SK-N-SH (cell line): ENCODE results near the gene C1D. TPM values are rescaled to one million over a fixed set of nuclear protein-coding genes. Genes with fewer than 3 reads are reported as not detected.

Source experiments
- ELF1 ChIP-seq: IDR thresholded peaks from 2 replicates; pipeline ENCODE4 v1.4.0; 2012
- EP300 ChIP-seq, 2 experiments: IDR thresholded peaks; 2 replicates each; pipeline versions ENCODE4 v1.4.0 to v1.6.1; 2012; ENCODE audit warnings: borderline replicate concordance in 1 of 2, low read depth in 1 of 2, low read length in 1 of 2
- FOSL2 ChIP-seq: IDR thresholded peaks from 2 replicates; pipeline ENCODE4 v1.4.0; 2012; ENCODE audit warnings: low read depth, mild to moderate bottlenecking, moderate library complexity, borderline replicate concordance
- GABPA ChIP-seq: IDR thresholded peaks from 2 replicates; pipeline ENCODE4 v1.4.0; 2012; ENCODE audit warnings: low read depth, mild to moderate bottlenecking
- GATA2 ChIP-seq: sonication (generic); formaldehyde crosslinking; IDR thresholded peaks from 2 replicates; pipeline ENCODE4 v1.5.0; 2020; ENCODE audit warnings: mild to moderate bottlenecking, missing genetic modification reagents
- IRF3 ChIP-seq: fragments of 150-350 bp; IDR thresholded peaks from 2 replicates; pipeline ENCODE4 v1.6.1; 2016; ENCODE audit warnings: mild to moderate bottlenecking, low read depth, low read length
- MXI1 ChIP-seq: IDR thresholded peaks from 2 replicates; pipeline ENCODE4 v1.6.1; 2012; ENCODE audit warnings: mild to moderate bottlenecking, low read depth, low read length, improper control_type of control experiment
- POLR2AphosphoS5 ChIP-seq: IDR thresholded peaks from 2 replicates; pipeline ENCODE4 v1.6.1; 2012; ENCODE audit warnings: low read depth, low read length
- RAD21 ChIP-seq: IDR thresholded peaks from 2 replicates; pipeline ENCODE4 v1.6.1; 2012; ENCODE audit warnings: mild to moderate bottlenecking, low read length
- RCOR1 ChIP-seq: fragments of 150-350 bp; IDR thresholded peaks from 2 replicates; pipeline ENCODE4 v1.6.1; 2017; ENCODE audit warnings: antibody characterized with exemption, low read length
- REST ChIP-seq: IDR thresholded peaks from 2 replicates; pipeline ENCODE4 v1.6.1; 2012; ENCODE audit warnings: mild to moderate bottlenecking, low read depth, low read length, moderate library complexity
- RFX5 ChIP-seq: IDR thresholded peaks from 2 replicates; pipeline ENCODE4 v1.6.1; 2012; ENCODE audit warnings: mild to moderate bottlenecking, improper control_type of control experiment, low read length
- RXRA ChIP-seq: IDR thresholded peaks from 2 replicates; pipeline ENCODE4 v1.4.0; 2012; ENCODE audit warnings: low read depth, mild to moderate bottlenecking, borderline replicate concordance
- SIN3A ChIP-seq: IDR thresholded peaks from 2 replicates; pipeline ENCODE4 v1.6.1; 2012; ENCODE audit warnings: low read depth, mild to moderate bottlenecking, low read length, moderate library complexity, borderline replicate concordance
- TAF1 ChIP-seq: IDR thresholded peaks from 2 replicates; pipeline ENCODE4 v1.6.1; 2012; ENCODE audit warnings: low read depth, mild to moderate bottlenecking, low read length, moderate library complexity, borderline replicate concordance
- TEAD4 ChIP-seq: IDR thresholded peaks from 2 replicates; pipeline ENCODE4 v1.4.0; 2012; ENCODE audit warnings: mild to moderate bottlenecking, borderline replicate concordance; ENCODE audit not compliant: insufficient read depth
- USF2 ChIP-seq: fragments of 150-350 bp; IDR thresholded peaks from 2 replicates; pipeline ENCODE4 v1.6.1; 2017; ENCODE audit warnings: antibody characterized with exemption, low read length, low read depth, borderline replicate concordance
- YY1 ChIP-seq: IDR thresholded peaks from 2 replicates; pipeline ENCODE4 v1.4.0; 2012; ENCODE audit warnings: low read depth, mild to moderate bottlenecking
- polyA plus RNA-seq, 3 experiments: library from polyadenylated mRNA; depleted of rRNA; stranded (reverse); fragments of >200 nt; gene quantifications; 2 replicates each; pipeline ENCODE4 v1.2.3, GENCODE V29; 2012

Gene C1D
- polyA plus RNA-seq, 1 of the 3 experiments (the other 2 are of a cell fraction) = 45.9 TPM

GRCh38 chr2:68046642-68047240, 16.1 kb downstream of the C1D start (continued):
- TF ChIP-seq YY1 (0 out of 2 replicates have a peak, but pooled peaks have one; percentile 28), RCOR1 (peak; percentile 85), MXI1 (no peak), RXRA (peak; percentile 93), ELF1 (peak; percentile 52; the same call in 1 of the 2 replicates), REST (no peak), USF2 (no peak), FOSL2 (peak; percentile 65), SIN3A (peak; percentile 67; the same call in 1 of the 2 replicates), IRF3 (no peak), TAF1 (peak; percentile 8; the same call in 1 of the 2 replicates), POLR2AphosphoS5 (peak; percentile 97), TEAD4 (peak; percentile 99), RAD21 (peak; percentile 7; the same call in 1 of the 2 replicates), RFX5 (no peak), GATA2 (CRISPR knock-in tag) (peak; percentile 89), EP300 (IDR thresholded peaks at IDR 0.05; ENCODE audit: borderline replicate concordance in 1 of 2, low read depth in 1 of 2, low read length in 1 of 2) (peak; percentile 99 to 100), GABPA (no peak)
